HL-60 (cell line): ENCODE results near the gene NHLRC2.

Experiments used
- DNase-seq, 2 experiments: peaks; one replicate each; pipeline ENCODE4 v3.0.0-alpha.2; 2010 to 2020; ENCODE audit warnings: low read depth in 1 of 2, low spot score in 1 of 2
- H3K27ac ChIP-seq: fragments of 250-450 bp; sonication (Bioruptor Pico); replicated peaks from 2 replicates; pipeline ENCODE4 v1.5.1; 2020; ENCODE audit warnings: mild to moderate bottlenecking, moderate library complexity
- H3K27me3 ChIP-seq: fragments of 250-450 bp; sonication (Bioruptor Pico); 2 replicates; pipeline ENCODE4 v1.5.1; 2021; ENCODE audit warnings: mild to moderate bottlenecking, moderate library complexity; ENCODE audit not compliant: insufficient read depth, poor library complexity, severe bottlenecking
- H3K4me3 ChIP-seq: replicated peaks from 2 replicates; pipeline ENCODE4 v1.5.1; 2011; ENCODE audit warnings: mild to moderate bottlenecking, control low read depth, low read length; ENCODE audit not compliant: insufficient read depth
- GABPA ChIP-seq: IDR thresholded peaks from 2 replicates; pipeline ENCODE4 v1.6.1; 2012; ENCODE audit warnings: low read depth
- POLR2AphosphoS5 ChIP-seq: IDR thresholded peaks from 2 replicates; pipeline ENCODE4 v1.6.1; 2012; ENCODE audit warnings: low read depth
- SPI1 ChIP-seq: IDR thresholded peaks from 2 replicates; pipeline ENCODE4 v1.6.1; 2012; ENCODE audit warnings: low read depth, mild to moderate bottlenecking, borderline replicate concordance
- TF ChIP-seq, protein P1 (sequence below): IDR thresholded peaks from one replicate; pipeline ENCODE4 v1.5.1; 2011; ENCODE audit warnings: low read length, control low read depth, inconsistent platforms; ENCODE audit not compliant: insufficient read depth
- TF ChIP-seq, protein P2 (sequence below): IDR thresholded peaks from 2 replicates; pipeline ENCODE4 v1.6.1; 2012; ENCODE audit warnings: low read depth; ENCODE audit not compliant: insufficient replicate concordance

NHLRC2 gene

GRCh38 chr10:113920114-113920513, 65.7 kb downstream of the NHLRC2 start:
- Histone ChIP-seq H3K4me3 (no peak overlapping the region), H3K27me3 (no peaks in the 10 kb centered on the region), H3K27ac (no peak overlapping the region)
- DNase-seq = no peak
- TF ChIP-seq, protein P1, sequence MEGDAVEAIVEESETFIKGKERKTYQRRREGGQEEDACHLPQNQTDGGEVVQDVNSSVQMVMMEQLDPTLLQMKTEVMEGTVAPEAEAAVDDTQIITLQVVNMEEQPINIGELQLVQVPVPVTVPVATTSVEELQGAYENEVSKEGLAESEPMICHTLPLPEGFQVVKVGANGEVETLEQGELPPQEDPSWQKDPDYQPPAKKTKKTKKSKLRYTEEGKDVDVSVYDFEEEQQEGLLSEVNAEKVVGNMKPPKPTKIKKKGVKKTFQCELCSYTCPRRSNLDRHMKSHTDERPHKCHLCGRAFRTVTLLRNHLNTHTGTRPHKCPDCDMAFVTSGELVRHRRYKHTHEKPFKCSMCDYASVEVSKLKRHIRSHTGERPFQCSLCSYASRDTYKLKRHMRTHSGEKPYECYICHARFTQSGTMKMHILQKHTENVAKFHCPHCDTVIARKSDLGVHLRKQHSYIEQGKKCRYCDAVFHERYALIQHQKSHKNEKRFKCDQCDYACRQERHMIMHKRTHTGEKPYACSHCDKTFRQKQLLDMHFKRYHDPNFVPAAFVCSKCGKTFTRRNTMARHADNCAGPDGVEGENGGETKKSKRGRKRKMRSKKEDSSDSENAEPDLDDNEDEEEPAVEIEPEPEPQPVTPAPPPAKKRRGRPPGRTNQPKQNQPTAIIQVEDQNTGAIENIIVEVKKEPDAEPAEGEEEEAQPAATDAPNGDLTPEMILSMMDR = no peak
- TF ChIP-seq GABPA (no peak), SPI1 (no peak)
- TF ChIP-seq, protein P2, sequence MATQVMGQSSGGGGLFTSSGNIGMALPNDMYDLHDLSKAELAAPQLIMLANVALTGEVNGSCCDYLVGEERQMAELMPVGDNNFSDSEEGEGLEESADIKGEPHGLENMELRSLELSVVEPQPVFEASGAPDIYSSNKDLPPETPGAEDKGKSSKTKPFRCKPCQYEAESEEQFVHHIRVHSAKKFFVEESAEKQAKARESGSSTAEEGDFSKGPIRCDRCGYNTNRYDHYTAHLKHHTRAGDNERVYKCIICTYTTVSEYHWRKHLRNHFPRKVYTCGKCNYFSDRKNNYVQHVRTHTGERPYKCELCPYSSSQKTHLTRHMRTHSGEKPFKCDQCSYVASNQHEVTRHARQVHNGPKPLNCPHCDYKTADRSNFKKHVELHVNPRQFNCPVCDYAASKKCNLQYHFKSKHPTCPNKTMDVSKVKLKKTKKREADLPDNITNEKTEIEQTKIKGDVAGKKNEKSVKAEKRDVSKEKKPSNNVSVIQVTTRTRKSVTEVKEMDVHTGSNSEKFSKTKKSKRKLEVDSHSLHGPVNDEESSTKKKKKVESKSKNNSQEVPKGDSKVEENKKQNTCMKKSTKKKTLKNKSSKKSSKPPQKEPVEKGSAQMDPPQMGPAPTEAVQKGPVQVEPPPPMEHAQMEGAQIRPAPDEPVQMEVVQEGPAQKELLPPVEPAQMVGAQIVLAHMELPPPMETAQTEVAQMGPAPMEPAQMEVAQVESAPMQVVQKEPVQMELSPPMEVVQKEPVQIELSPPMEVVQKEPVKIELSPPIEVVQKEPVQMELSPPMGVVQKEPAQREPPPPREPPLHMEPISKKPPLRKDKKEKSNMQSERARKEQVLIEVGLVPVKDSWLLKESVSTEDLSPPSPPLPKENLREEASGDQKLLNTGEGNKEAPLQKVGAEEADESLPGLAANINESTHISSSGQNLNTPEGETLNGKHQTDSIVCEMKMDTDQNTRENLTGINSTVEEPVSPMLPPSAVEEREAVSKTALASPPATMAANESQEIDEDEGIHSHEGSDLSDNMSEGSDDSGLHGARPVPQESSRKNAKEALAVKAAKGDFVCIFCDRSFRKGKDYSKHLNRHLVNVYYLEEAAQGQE = no peak

DNA sequence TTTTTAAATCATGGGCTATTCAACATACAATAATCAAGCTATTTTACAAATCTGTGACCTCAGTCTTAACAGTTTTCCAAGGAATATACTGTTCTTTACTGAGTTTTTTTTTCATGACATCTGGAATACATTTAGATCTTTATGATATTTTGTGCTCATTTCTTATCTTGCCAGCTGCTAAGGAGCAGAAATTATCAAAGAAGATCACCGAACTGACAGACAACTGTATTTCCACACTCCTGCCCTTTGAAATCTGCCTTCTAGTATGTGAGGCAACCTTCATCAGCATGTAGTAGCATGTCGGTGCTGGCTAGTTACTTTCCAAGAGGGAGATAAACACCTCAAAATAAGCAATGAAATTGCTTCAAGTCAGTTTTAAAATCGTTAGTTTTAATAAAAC, 66.4 kb downstream of the NHLRC2 start:
- no peak for DNase-seq
- TF ChIP-seq POLR2AphosphoS5 (no peak), GABPA (no peak), SPI1 (no peak)
- TF ChIP-seq, protein P1 = no peak
- TF ChIP-seq, protein P2 = no peak
- Histone ChIP-seq H3K4me3 (no peak overlapping the region), H3K27ac (no peak overlapping the region), H3K27me3 (no peaks in the 10 kb centered on the region)

DNA sequence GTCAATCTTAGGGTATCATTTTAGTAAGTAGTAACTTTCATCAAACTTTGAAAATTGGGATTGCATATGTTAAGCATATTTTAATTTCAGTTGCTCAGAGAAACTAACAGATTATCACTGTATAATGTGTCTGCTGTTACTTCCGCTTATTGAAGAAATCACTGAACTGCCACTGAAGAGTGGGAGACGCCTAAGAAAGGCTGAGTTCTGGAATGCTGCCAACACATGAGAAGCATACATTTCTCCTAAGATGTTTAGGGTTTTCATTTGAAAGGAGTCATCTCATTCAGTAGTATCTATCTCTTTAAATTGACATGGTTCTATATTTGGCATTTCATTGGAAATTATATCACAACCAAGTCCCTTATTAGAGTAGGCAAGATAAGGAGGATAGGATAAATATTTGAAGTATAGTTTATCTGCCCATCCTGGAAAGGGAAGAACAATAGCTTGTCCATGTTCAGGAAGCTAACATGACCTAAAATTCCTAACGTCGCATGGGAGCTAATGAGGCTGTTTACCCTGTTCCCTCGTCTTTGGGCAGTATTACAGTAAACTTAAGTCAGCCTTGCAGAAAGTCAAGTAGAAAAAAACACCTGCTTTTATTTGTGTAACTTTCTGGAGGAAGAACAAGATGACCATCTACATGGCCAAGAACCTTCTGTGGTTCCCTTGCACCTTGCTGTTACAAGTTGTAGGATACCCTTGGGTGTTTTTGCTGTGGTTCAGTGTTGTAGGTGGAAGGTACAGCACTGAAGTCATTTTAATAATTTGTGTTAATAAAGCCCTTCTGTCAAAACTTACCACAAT, 67.3 kb downstream of the NHLRC2 start:
- H3K27me3 ChIP-seq = no peaks in the 10 kb centered on the region
- H3K4me3 ChIP-seq = no peak overlapping the region
- TF ChIP-seq, protein P1 = no peak
- no peak for TF ChIP-seq GABPA
- DNase-seq = no peak
- no peak overlapping the region for H3K27ac ChIP-seq
